ENCODE results near the gene HAND1.

Gene HAND1

DNA sequence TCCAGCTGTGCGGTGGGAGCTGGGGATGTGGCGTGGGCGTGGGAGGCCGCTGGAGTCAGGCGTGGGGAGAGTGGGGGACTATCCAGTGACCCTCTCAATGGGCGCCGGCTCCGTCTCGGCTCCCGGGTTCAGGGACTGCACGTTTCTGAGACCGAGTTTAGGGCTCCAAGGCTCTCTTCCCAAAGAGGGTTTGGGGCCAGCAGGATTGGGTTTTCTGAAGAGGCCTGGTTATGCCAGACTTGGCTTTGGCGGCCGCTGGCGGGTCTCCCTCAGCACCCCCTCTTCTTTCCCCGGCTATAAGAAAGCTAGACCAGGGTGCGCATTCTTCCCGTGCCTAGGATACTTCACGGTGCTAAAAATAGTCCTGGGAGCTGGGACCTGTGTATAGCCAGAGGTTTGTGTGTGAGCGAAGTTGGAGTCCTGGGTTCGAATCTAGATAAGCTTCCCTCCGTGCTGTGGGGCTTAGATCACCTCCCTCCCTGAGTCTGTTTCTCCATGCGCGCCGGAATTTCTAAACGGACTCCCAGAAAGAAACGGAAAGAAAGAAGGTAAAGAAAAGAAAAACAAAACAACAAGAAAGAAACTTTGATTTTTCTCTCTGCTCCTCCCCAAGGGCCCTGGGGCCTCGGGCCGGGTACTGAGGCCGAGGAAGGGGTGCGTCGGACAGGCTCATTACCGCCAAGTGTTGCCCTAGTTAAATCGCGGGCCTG, 5.0 kb downstream of the HAND1 start:
- no peak overlapping the region for H3K27ac ChIP-seq
- H3K27me3 ChIP-seq (ENCODE audit: insufficient read depth, low read depth, severe bottlenecking): no peaks in the 10 kb centered on the region
- TF ChIP-seq, protein P1, sequence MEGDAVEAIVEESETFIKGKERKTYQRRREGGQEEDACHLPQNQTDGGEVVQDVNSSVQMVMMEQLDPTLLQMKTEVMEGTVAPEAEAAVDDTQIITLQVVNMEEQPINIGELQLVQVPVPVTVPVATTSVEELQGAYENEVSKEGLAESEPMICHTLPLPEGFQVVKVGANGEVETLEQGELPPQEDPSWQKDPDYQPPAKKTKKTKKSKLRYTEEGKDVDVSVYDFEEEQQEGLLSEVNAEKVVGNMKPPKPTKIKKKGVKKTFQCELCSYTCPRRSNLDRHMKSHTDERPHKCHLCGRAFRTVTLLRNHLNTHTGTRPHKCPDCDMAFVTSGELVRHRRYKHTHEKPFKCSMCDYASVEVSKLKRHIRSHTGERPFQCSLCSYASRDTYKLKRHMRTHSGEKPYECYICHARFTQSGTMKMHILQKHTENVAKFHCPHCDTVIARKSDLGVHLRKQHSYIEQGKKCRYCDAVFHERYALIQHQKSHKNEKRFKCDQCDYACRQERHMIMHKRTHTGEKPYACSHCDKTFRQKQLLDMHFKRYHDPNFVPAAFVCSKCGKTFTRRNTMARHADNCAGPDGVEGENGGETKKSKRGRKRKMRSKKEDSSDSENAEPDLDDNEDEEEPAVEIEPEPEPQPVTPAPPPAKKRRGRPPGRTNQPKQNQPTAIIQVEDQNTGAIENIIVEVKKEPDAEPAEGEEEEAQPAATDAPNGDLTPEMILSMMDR (IDR thresholded peaks at IDR 0.05; ENCODE audit: low read depth, low read length): no peak

GRCh38 chr5:154470947-154471870, 6.8 kb downstream of the HAND1 start:
- no peak overlapping the region for H3K4me3 ChIP-seq (ENCODE audit: low read depth, low read length)
- peaks cover 14% of the 10 kb centered on the region for H3K36me3 ChIP-seq
- TF ChIP-seq, protein P1 (IDR thresholded peaks at IDR 0.05; ENCODE audit: low read depth, low read length): no peak
- H3K27ac ChIP-seq: no peak overlapping the region
- no peaks in the 10 kb centered on the region for H3K27me3 ChIP-seq (ENCODE audit: insufficient read depth, low read depth, severe bottlenecking)
- H3K9me3 ChIP-seq (ENCODE audit: severe bottlenecking): no peaks in the 10 kb centered on the region
- DNase-seq: no peak

More for the DNA sequence above, 5.0 kb downstream of the HAND1 start:
- Histone ChIP-seq H3K4me3 (ENCODE audit: low read depth, low read length) (no peak overlapping the region), H3K36me3 (peaks cover 14% of the 10 kb centered on the region), H3K9me3 (ENCODE audit: severe bottlenecking) (no peaks in the 10 kb centered on the region)
- no peak for DNase-seq

DNA sequence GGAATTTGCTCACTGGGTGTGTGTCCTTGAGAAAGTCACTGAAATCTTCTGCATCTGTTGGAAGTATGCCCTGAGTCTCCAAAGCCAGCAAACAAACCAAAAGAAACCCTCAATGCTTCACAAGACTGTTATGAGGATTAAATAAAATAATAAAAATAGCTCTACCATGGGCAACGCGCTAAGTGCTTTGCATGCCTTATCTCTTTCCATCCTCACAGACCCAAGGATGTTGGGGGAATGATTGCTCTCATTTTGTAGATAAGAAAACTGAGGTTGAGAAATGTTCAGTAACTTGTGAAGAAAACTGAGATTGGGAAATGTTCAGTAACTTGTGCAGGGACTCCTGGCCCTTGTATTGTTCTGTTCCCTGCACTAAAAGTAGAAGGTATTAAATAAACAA, 7.9 kb downstream of the HAND1 start:
- TF ChIP-seq, protein P1 (IDR thresholded peaks at IDR 0.05; ENCODE audit: low read depth, low read length): no peak
- Histone ChIP-seq H3K36me3 (peaks cover 6% of the 10 kb centered on the region), H3K27ac (no peak overlapping the region), H3K4me3 (ENCODE audit: low read depth, low read length) (no peak overlapping the region), H3K27me3 (ENCODE audit: insufficient read depth, low read depth, severe bottlenecking) (no peaks in the 10 kb centered on the region), H3K9me3 (ENCODE audit: severe bottlenecking) (no peaks in the 10 kb centered on the region)
- DNase-seq: no peak

- DNase-seq: peak; percentile 82
- Histone ChIP-seq H3K36me3 (no peaks in the 10 kb centered on the region), H3K4me3 (ENCODE audit: low read depth, low read length) (no peak overlapping the region), H3K27ac (no peak overlapping the region), H3K27me3 (ENCODE audit: insufficient read depth, low read depth, severe bottlenecking) (no peaks in the 10 kb centered on the region), H3K9me3 (ENCODE audit: severe bottlenecking) (no peaks in the 10 kb centered on the region)
- TF ChIP-seq, protein P1 (IDR thresholded peaks at IDR 0.05; ENCODE audit: low read depth, low read length): peak; percentile 89
These were observed 10.2 kb downstream of the HAND1 start for GRCh38 chr5:154467655-154468354.

- H3K9me3 ChIP-seq (ENCODE audit: severe bottlenecking): no peaks in the 10 kb centered on the region
- DNase-seq: no peak
- no peaks in the 10 kb centered on the region for H3K36me3 ChIP-seq
- TF ChIP-seq, protein P1 (IDR thresholded peaks at IDR 0.05; ENCODE audit: low read depth, low read length): no peak
- no peak overlapping the region for H3K4me3 ChIP-seq (ENCODE audit: low read depth, low read length)
- H3K27me3 ChIP-seq (ENCODE audit: insufficient read depth, low read depth, severe bottlenecking): no peaks in the 10 kb centered on the region
- H3K27ac ChIP-seq: no peak overlapping the region
These were observed 11.4 kb downstream of the HAND1 start for GRCh38 chr5:154466671-154467070.
